Urinary bladder (tissue), 4 donors: ENCODE measurements around the gene NR3C1. TPM values are rescaled to one million over a fixed set of nuclear protein-coding genes. Genes with fewer than 3 reads are reported as not detected.

Experiments
- DNase-seq: peaks from one replicate; pipeline ENCODE4 v3.0.0-alpha.2; 2015; ENCODE audit errors: extremely low spot score
- H3K27ac ChIP-seq: one replicate; pipeline ENCODE4 v1.5.1; 2013; ENCODE audit warnings: low read depth, mild to moderate bottlenecking, moderate library complexity
- H3K36me3 ChIP-seq: one replicate; pipeline ENCODE4 v1.6.1; 2013; ENCODE audit warnings: mild to moderate bottlenecking, moderate library complexity; ENCODE audit not compliant: insufficient read depth
- H3K4me1 ChIP-seq: one replicate; pipeline ENCODE4 v1.6.1; 2013; ENCODE audit warnings: mild to moderate bottlenecking, moderate library complexity; ENCODE audit not compliant: insufficient read depth
- H3K4me3 ChIP-seq: one replicate; pipeline ENCODE4 v1.5.1; 2013; ENCODE audit warnings: low read depth, low read length
- WGBS: extraction: QIAGEN DNeasy Blood & Tissue Kit; methylation state at CpG from one replicate; pipeline ENCODE4 v1.1.7; 2013; 5-methylcytosine and 5-hydroxymethylcytosine counted together
- polyA plus RNA-seq: library from polyadenylated mRNA; stranded (reverse); fragments of 200-250 nt; gene quantifications from one replicate; pipeline ENCODE4 v1.2.3, GENCODE V29; 2013
- total RNA-seq: library from RNA; depleted of rRNA; stranded (reverse); fragments of >200 nt; gene quantifications from one replicate; pipeline ENCODE4 v1.2.3, GENCODE V29; 2014
- donor health status: healthy with polysubstance abuse.
- donor health status: healthy.

Gene NR3C1
- total and polyA plus RNA-seq, 2 donors, result 29.2 to 80.2 TPM

- no peak for DNase-seq
- Histone ChIP-seq H3K27ac (no peak overlapping the region), H3K4me3 (no peak overlapping the region), H3K4me1 (no peaks in the 10 kb centered on the region), H3K36me3 (no peaks in the 10 kb centered on the region)
- WGBS, result 42% methylated on average over 2 of the region's 2 CpGs
Measured at GRCh38 chr5:143306040-143306439, 97.4 kb downstream of the NR3C1 start.

- Histone ChIP-seq H3K27ac (no peak overlapping the region), H3K4me3 (no peak overlapping the region), H3K36me3 (no peaks in the 10 kb centered on the region), H3K4me1 (no peaks in the 10 kb centered on the region)
- no peak for DNase-seq
- WGBS, result 98% methylated on average over 2 of the region's 2 CpGs
Measured at GRCh38 chr5:143304836-143305475, 98.5 kb downstream of the NR3C1 start.

- no peak overlapping the region for H3K4me3 ChIP-seq
- no peak overlapping the region for H3K27ac ChIP-seq
- DNase-seq, result no peak
- no peaks in the 10 kb centered on the region for H3K4me1 ChIP-seq
- H3K36me3 ChIP-seq, result peaks cover 4% of the 10 kb centered on the region
Measured at GRCh38 chr5:143302341-143303045, 101.0 kb downstream of the NR3C1 start.

GRCh38 chr5:143297756-143298155 lies 105.7 kb downstream of the NR3C1 start:
- Histone ChIP-seq H3K4me1 (no peaks in the 10 kb centered on the region), H3K36me3 (peaks cover 6% of the 10 kb centered on the region), H3K27ac (no peak overlapping the region), H3K4me3 (no peak overlapping the region)
- DNase-seq, result no peak
- WGBS, result 87% methylated on average over 3 of the region's 3 CpGs

GRCh38 chr5:143290125-143290524 lies 113.4 kb downstream of the NR3C1 start:
- Histone ChIP-seq H3K27ac (no peak overlapping the region), H3K4me1 (no peaks in the 10 kb centered on the region)
- 76% methylated on average over 2 of the region's 2 CpGs for whole genome bisulfite sequencing

GRCh38 chr5:143284521-143284920 lies 119.0 kb downstream of the NR3C1 start:
- Histone ChIP-seq H3K4me3 (no peak overlapping the region), H3K36me3 (peaks cover 4% of the 10 kb centered on the region), H3K4me1 (no peaks in the 10 kb centered on the region), H3K27ac (no peak overlapping the region)
- 88% methylated on average over 3 of the region's 3 CpGs for WGBS
- DNase-seq, result no peak

More at GRCh38 chr5:143290125-143290524, 113.4 kb downstream of the NR3C1 start:
- peaks cover 4% of the 10 kb centered on the region for H3K36me3 ChIP-seq
- DNase-seq, result no peak
- H3K4me3 ChIP-seq, result no peak overlapping the region

GRCh38 chr5:143284002-143284401 lies 119.5 kb downstream of the NR3C1 start:
- H3K4me1 ChIP-seq, result no peaks in the 10 kb centered on the region
- WGBS, result 97% methylated on average over 4 of the region's 4 CpGs
- DNase-seq, result no peak
- H3K36me3 ChIP-seq, result peaks cover 4% of the 10 kb centered on the region
- no peak overlapping the region for H3K27ac ChIP-seq
- no peak overlapping the region for H3K4me3 ChIP-seq

GRCh38 chr5:143281226-143281625 lies 122.3 kb downstream of the NR3C1 start:
- no peak overlapping the region for H3K4me3 ChIP-seq

GRCh38 chr5:143279698-143280097 lies 123.8 kb downstream of the NR3C1 start:
- no peak for DNase-seq
- peaks cover 4% of the 10 kb centered on the region for H3K36me3 ChIP-seq
- WGBS, result 52% methylated on average over 2 of the region's 2 CpGs

More at GRCh38 chr5:143281226-143281625, 122.3 kb downstream of the NR3C1 start:
- Histone ChIP-seq H3K4me1 (no peaks in the 10 kb centered on the region), H3K27ac (no peak overlapping the region), H3K36me3 (peaks cover 4% of the 10 kb centered on the region)
- DNase-seq, result no peak
- WGBS, result 92% methylated on average over 3 of the region's 3 CpGs

GRCh38 chr5:143277536-143277935 lies 126.0 kb downstream of the NR3C1 start:
- Histone ChIP-seq H3K36me3 (peaks cover 4% of the 10 kb centered on the region), H3K4me3 (no peak overlapping the region), H3K27ac (no peak overlapping the region), H3K4me1 (no peaks in the 10 kb centered on the region)
- no peak for DNase-seq
- WGBS, result 79% methylated on average over 2 of the region's 2 CpGs

More at GRCh38 chr5:143279698-143280097, 123.8 kb downstream of the NR3C1 start:
- H3K4me3 ChIP-seq, result no peak overlapping the region
- no peaks in the 10 kb centered on the region for H3K4me1 ChIP-seq
- H3K27ac ChIP-seq, result no peak overlapping the region

- Histone ChIP-seq H3K27ac (no peak overlapping the region), H3K4me3 (no peak overlapping the region), H3K4me1 (no peaks in the 10 kb centered on the region), H3K36me3 (peaks cover 2% of the 10 kb centered on the region)
- WGBS, result 84% methylated on average over 6 of the region's 6 CpGs
- DNase-seq, result no peak
Measured at GRCh38 chr5:143275512-143276363, 127.7 kb downstream of the NR3C1 start.

- H3K4me3 ChIP-seq, result no peak overlapping the region
- H3K36me3 ChIP-seq, result peaks cover 2% of the 10 kb centered on the region
- no peak overlapping the region for H3K27ac ChIP-seq
- WGBS, result 85% methylated on average over 1 of the region's 1 CpG
- H3K4me1 ChIP-seq, result no peaks in the 10 kb centered on the region
- no peak for DNase-seq
Measured at GRCh38 chr5:143274952-143275351, 128.5 kb downstream of the NR3C1 start.

- no peaks in the 10 kb centered on the region for H3K4me1 ChIP-seq
- peaks cover 2% of the 10 kb centered on the region for H3K36me3 ChIP-seq
- DNase-seq, result no peak
- no peak overlapping the region for H3K27ac ChIP-seq
- H3K4me3 ChIP-seq, result no peak overlapping the region
- 87% methylated on average over 2 of the region's 2 CpGs for WGBS
Measured at GRCh38 chr5:143271431-143271830, 132.1 kb downstream of the NR3C1 start.
